Lung (tissue), 12 donors: ENCODE results near the gene PAXX. TPM values are rescaled to one million over a fixed set of nuclear protein-coding genes. Genes with fewer than 3 reads are reported as not detected.

Experiments used
- ATAC-seq: fragments of 200-7000 bp; cut with Tn5 transposase; one replicate; pipeline ENCODE4 v1.9.1; 2020; ENCODE audit warnings: moderate number of reproducible peaks; ENCODE audit not compliant: insufficient read depth, low FRiP score
- DNase-seq, 3 donors: peaks; one replicate each; pipeline ENCODE4 v3.0.0-alpha.2; 2013 to 2017
- H3K27ac ChIP-seq, 2 donors: one replicate each; pipeline ENCODE4 v1.5.1; 2013; ENCODE audit warnings: mild to moderate bottlenecking in 2 of 2, moderate library complexity in 2 of 2, control low read depth in 1 of 2, inconsistent platforms in 1 of 2, low read depth in 1 of 2, low read length in 1 of 2
- H3K27me3 ChIP-seq, 3 donors: one replicate each; pipeline ENCODE4 v1.5.1; 2013; ENCODE audit warnings: low read length in 2 of 3; ENCODE audit not compliant: control insufficient read depth in 3 of 3, insufficient read depth in 3 of 3
- H3K36me3 ChIP-seq, 4 donors: one replicate each; pipeline ENCODE4 v1.5.1; 2013; ENCODE audit warnings: low read length in 4 of 4, mild to moderate bottlenecking in 1 of 4, moderate library complexity in 1 of 4; ENCODE audit not compliant: control insufficient read depth in 4 of 4, insufficient read depth in 4 of 4
- H3K4me1 ChIP-seq, 5 donors: one replicate each; pipeline ENCODE4 v1.5.1; 2013; ENCODE audit warnings: low read length in 5 of 5, mild to moderate bottlenecking in 2 of 5, moderate library complexity in 1 of 5; ENCODE audit not compliant: control insufficient read depth in 5 of 5, insufficient read depth in 5 of 5
- H3K4me3 ChIP-seq: one replicate; pipeline ENCODE4 v1.5.1; 2013; ENCODE audit warnings: mild to moderate bottlenecking, control low read depth, moderate library complexity
- H3K9ac ChIP-seq, 2 donors: one replicate each; pipeline ENCODE4 v1.5.1; 2013; ENCODE audit warnings: low read length in 2 of 2, control low read depth in 1 of 2; ENCODE audit not compliant: insufficient read depth in 1 of 2
- H3K9me3 ChIP-seq, 4 donors: one replicate each; pipeline ENCODE4 v1.5.1; 2013; ENCODE audit warnings: low read length in 3 of 4, mild to moderate bottlenecking in 1 of 4, moderate library complexity in 1 of 4; ENCODE audit not compliant: control insufficient read depth in 4 of 4, insufficient read depth in 3 of 4
- CTCF ChIP-seq: IDR thresholded peaks from 2 replicates; pipeline ENCODE4 v1.5.1; 2012; ENCODE audit warnings: mild to moderate bottlenecking; ENCODE audit errors: control extremely low read depth, extremely low read depth
- WGBS, 2 donors: extraction: QIAGEN DNeasy Blood & Tissue Kit; methylation state at CpG; one replicate each; pipeline ENCODE4 v1.1.7; 2013; 5-methylcytosine and 5-hydroxymethylcytosine counted together
- polyA plus RNA-seq, 2 donors: library from polyadenylated mRNA; stranded (reverse); fragments of 200-250 nt; gene quantifications; one replicate each; pipeline ENCODE4 v1.2.1, GENCODE V29; 2013
- total RNA-seq, 2 donors: library from RNA; depleted of rRNA in 1 of 2; stranded (reverse); fragments of >200 nt in 1 of 2; gene quantifications; one replicate each; pipeline ENCODE4 v1.2.1, GENCODE V29; 2014 to 2021
- donor health status: control.
- donor health status: control.
- donor health status: Bipolar disorder and iron deficiency.
- donor health status: healthy.
- donor health status: DM: yes; HTN: yes; CAD: no.

PAXX gene
- total and polyA plus RNA-seq, 4 donors = 16.6 to 172 (median 59.4) TPM

GRCh38 chr9:137017071-137017470 lies 24.8 kb downstream of the PAXX start:
- H3K27me3 ChIP-seq = no peaks in the 10 kb centered on the region
- H3K36me3 ChIP-seq = peaks cover 0 to 55% (median 7%) of the 10 kb centered on the region in 4 donors
- no peak overlapping the region for H3K27ac ChIP-seq
- H3K4me3 ChIP-seq = no peak overlapping the region
- ATAC-seq (no peak), DNase-seq (no peak)
- no peak overlapping the region for H3K9ac ChIP-seq
- WGBS, 2 donors = 97 to 98% methylated on average over 28 of the region's 28 CpGs
- no peaks in the 10 kb centered on the region for H3K4me1 ChIP-seq
- TF ChIP-seq CTCF = no peak
- H3K9me3 ChIP-seq = no peaks in the 10 kb centered on the region

- H3K27me3 ChIP-seq = no peaks in the 10 kb centered on the region
- no peak for ATAC-seq
- no peaks in the 10 kb centered on the region for H3K9me3 ChIP-seq
- TF ChIP-seq CTCF = no peak
- no peak overlapping the region for H3K27ac ChIP-seq
- no peak overlapping the region for H3K4me3 ChIP-seq
- no peak overlapping the region for H3K9ac ChIP-seq
- H3K36me3 ChIP-seq = peaks cover 0 to 46% (median 6%) of the 10 kb centered on the region in 4 donors
- H3K4me1 ChIP-seq = no peaks in the 10 kb centered on the region
- no peak for DNase-seq
- 91 to 92% methylated on average over 42 to 45 of the region's 45 CpGs for WGBS, 2 donors
Measured at GRCh38 chr9:137017791-137018497, 25.7 kb downstream of the PAXX start.

GRCh38 chr9:137018761-137019559 lies 26.7 kb downstream of the PAXX start:
- ATAC-seq (no peak), DNase-seq (no peak)
- H3K9me3 ChIP-seq = no peaks in the 10 kb centered on the region
- peaks cover 0 to 7% (median 0%) of the 10 kb centered on the region in 5 donors for H3K4me1 ChIP-seq
- H3K27me3 ChIP-seq = no peaks in the 10 kb centered on the region
- no peak overlapping the region for H3K4me3 ChIP-seq
- TF ChIP-seq CTCF = no peak
- peaks cover 0 to 39% (median 6%) of the 10 kb centered on the region in 4 donors for H3K36me3 ChIP-seq
- WGBS, 2 donors = 90 to 94% methylated on average over 35 to 36 of the region's 36 CpGs
- no peak overlapping the region for H3K27ac ChIP-seq
- H3K9ac ChIP-seq = no peak overlapping the region
